C4-2B (cell line): ENCODE measurements around the gene CCDC73.

Source experiments
- H3K27ac ChIP-seq: fragments of 450-650 bp; 2 replicates; pipeline ENCODE4 v1.5.1; 2017
- ZFX ChIP-seq: fragments of 450-650 bp; IDR thresholded peaks from 2 replicates; pipeline ENCODE4 v1.6.1; 2017
- TF ChIP-seq, protein P1 (sequence below): fragments of 450-650 bp; conservative IDR thresholded peaks from 2 replicates; pipeline ENCODE4 v1.5.1; 2017; ENCODE audit warnings: mild to moderate bottlenecking

CCDC73 gene

DNA sequence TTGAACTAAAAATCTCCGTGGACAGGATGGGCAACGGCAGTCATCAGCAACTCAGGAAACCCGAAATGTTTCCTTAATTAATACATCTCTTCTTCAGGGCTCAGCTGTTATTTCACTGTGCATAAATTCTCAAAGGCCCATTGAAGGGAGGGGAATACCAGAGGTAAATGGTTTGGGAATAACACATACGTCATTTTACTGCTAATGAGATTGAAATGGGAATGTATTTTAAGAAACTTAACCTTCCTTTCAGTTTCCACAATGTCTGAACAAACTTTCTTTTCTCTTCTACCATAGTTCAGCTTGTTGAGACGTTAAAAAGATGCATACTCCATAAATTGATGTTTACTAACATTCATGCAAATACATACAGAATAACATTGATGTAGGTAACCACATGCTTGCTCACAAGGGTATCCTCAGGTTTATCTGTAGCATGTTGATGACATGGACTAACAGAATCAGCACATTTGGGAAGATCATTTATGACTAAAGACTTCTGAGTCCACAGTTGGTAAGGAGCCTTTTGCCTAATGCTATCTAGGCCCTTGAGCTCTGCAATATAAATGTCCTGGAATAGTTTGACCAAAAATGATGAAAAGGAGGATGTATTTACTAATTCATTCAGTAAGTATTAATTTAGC, 27.6 kb upstream of the CCDC73 start:
- TF ChIP-seq, protein P1, sequence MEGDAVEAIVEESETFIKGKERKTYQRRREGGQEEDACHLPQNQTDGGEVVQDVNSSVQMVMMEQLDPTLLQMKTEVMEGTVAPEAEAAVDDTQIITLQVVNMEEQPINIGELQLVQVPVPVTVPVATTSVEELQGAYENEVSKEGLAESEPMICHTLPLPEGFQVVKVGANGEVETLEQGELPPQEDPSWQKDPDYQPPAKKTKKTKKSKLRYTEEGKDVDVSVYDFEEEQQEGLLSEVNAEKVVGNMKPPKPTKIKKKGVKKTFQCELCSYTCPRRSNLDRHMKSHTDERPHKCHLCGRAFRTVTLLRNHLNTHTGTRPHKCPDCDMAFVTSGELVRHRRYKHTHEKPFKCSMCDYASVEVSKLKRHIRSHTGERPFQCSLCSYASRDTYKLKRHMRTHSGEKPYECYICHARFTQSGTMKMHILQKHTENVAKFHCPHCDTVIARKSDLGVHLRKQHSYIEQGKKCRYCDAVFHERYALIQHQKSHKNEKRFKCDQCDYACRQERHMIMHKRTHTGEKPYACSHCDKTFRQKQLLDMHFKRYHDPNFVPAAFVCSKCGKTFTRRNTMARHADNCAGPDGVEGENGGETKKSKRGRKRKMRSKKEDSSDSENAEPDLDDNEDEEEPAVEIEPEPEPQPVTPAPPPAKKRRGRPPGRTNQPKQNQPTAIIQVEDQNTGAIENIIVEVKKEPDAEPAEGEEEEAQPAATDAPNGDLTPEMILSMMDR = no peak
- TF ChIP-seq ZFX = no peak
- H3K27ac ChIP-seq = no peak overlapping the region

DNA sequence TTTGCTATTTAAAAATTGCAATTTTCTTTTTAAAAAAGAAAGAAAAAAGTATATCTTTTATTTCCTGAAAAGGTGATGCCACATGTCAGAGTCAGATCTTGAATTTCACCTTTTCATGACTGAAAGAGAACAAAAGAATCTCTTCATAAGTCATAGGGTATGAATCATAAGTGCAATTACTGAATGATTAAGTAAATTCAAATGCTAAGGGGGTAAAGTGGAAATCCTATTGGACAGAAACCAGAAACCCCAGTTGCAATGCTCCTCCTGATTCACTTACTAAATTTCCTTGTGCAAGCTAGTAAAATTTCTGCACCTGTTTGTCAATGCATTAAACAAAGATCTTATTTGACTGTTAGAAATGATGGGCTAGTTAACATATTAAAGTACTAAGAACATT, 27.1 kb upstream of the CCDC73 start:
- H3K27ac ChIP-seq = no peak overlapping the region
- TF ChIP-seq, protein P1 = no peak
- TF ChIP-seq ZFX = no peak

DNA sequence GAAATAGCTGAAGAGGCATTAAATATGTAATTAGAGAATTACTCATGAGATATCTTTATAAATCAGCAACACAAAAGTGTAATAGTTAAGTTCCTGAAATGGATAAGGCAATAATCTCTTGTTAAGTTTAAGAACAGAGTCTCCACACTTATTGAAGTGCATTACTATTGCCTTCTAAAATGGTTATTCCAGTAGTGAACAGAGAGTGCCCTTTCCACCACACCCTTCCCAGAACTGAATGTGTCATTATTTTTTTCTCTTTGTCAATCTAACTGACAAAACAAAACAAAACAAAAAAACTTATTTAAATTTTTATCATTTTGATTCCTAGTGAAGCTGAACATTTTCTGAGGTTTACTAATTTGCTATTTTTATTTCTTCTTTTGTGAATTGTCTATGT, 26.0 kb upstream of the CCDC73 start:
- TF ChIP-seq, protein P1 = no peak
- no peak for TF ChIP-seq ZFX
- H3K27ac ChIP-seq = no peak overlapping the region

- TF ChIP-seq ZFX = no peak
- TF ChIP-seq, protein P1 = no peak
- H3K27ac ChIP-seq = no peak overlapping the region
Measured at GRCh38 chr11:32819187-32819586, 24.7 kb upstream of the CCDC73 start.

DNA sequence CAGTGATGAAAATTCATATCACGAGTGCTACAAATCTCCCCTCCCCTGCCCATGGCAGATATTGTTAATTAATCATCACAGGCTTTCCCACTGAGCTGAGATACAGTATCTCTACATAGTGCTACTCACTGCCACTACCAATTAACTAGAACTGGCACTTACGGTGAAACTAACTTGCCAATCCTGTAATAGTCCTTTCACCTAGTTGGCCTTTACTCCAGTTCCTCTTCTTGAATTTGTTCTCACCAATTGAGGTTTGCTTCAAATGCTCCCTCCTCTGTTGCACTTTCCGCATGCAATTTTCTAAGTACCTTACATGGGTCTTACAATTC, 23.4 kb upstream of the CCDC73 start:
- TF ChIP-seq, protein P1 = no peak
- TF ChIP-seq ZFX = no peak
- H3K27ac ChIP-seq = no peak overlapping the region

DNA sequence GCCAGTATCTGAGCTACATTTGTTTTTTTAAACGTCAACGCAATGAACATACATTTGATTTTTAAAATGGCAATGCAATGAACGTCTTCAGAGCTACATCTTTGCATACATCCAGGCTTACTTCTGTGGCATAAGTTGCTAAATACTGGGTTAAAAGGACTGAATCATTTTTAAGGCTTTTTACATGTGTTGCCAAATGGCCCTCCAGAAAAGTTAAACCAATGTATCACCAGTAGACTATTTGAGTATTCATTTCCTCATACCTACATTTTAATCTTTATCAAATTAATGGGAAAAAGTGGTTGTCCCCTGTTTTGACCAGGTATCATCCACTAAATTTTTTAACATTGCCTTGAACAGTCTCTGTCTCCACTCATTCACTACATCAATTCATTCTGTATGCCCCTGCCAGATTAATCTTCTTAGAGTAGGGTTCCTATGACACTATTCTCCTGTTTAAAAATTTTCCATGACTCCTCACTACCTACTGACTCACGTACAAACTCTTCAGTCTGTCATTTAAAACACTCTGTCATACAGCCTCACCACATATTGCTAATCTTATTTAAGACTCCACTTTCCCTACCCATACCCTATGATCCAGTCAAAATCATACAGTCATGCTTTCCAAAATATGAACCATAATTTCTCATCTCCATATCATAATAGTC, 22.9 kb upstream of the CCDC73 start:
- TF ChIP-seq, protein P1 = no peak
- TF ChIP-seq ZFX = no peak
- H3K27ac ChIP-seq = no peak overlapping the region

DNA sequence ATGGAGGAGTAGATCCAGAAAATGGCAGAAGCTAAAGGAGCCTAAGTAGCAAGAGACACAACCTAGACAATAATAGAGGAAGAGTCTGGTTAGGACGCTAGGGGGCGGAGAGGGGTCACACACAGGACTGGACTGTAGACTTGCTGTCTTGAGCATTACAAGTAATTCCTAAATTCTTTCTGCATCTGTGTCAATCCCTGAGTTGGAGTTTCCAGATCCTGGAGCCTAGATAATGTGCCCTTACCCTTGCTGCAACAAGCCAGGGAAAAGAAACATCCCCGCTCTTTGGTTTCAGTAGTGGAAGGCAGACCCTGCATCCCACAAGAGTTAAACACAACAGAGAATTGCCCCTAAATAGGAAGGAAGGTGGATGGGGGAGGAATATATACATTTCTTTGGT, 14.9 kb upstream of the CCDC73 start:
- no peak overlapping the region for H3K27ac ChIP-seq

More for the DNA sequence above, 14.9 kb upstream of the CCDC73 start:
- TF ChIP-seq ZFX = no peak
- TF ChIP-seq, protein P1 = peak; percentile 87
